Measurements from ENCODE around the gene GEMIN7.

GRCh38 chr19:45045671-45046353 lies 33.2 kb upstream of the GEMIN7 start:
- TF ChIP-seq CTCF (IDR thresholded peaks at IDR 0.05) = no peak
- no peak for TF ChIP-seq E2F6 (IDR thresholded peaks at IDR 0.05; ENCODE audit: borderline replicate concordance, low read depth)
- TF ChIP-seq KDM5A (IDR thresholded peaks at IDR 0.05) = no peak
- TF ChIP-seq RNF2 (IDR thresholded peaks at IDR 0.05; ENCODE audit: borderline replicate concordance, low read depth) = no peak
- TF ChIP-seq POLR2A (IDR thresholded peaks at IDR 0.05; ENCODE audit: low read length) = no peak
- no peak for TF ChIP-seq RAD21 (conservative IDR thresholded peaks at IDR 0.05 in 1 of 2, IDR thresholded peaks at IDR 0.05 in 1 of 2)
- no peak for TF ChIP-seq CBX2 (IDR thresholded peaks at IDR 0.05; ENCODE audit: borderline replicate concordance, low read depth)

Data from A549 (cell line).